Activated CD4-positive, alpha-beta memory T cell treated with anti-CD3 and anti-CD28 coated beads for 36 hours (primary cell): ENCODE data around the gene UBA52. TPM values are rescaled to one million over a fixed set of nuclear protein-coding genes. Genes with fewer than 3 reads are reported as not detected.
A peak's percentile ranks its signal among the peaks of the same experiment; 100 is the strongest.
"Not testable (repeated sequence)": the region's sequence is repeated elsewhere in the genome, so short reads cannot be mapped to it uniquely, and the experiment has no call there.

Experiments used
- CTCF ChIA-PET: fragments of 350-600 bp; sonication (Branson Sonifier 250); formaldehyde crosslinking; loops from one replicate; lab custom pipeline; 2021; ENCODE audit warnings: antibody characterized with exemption, inconsistent platforms; lab: Charles Lee
- POLR2A ChIA-PET: fragments of 350-600 bp; sonication (Branson Sonifier 250); formaldehyde crosslinking; loops from one replicate; lab custom pipeline; 2021; ENCODE audit warnings: antibody characterized with exemption; lab: Charles Lee
- DNase-seq: peaks from one replicate; pipeline ENCODE4 v3.0.0-alpha.2; 2020
- H3K27ac Mint-ChIP-seq: one replicate; pipeline ENCODE4 v1.8.0; 2021; ENCODE audit warnings: mixed read lengths
- H3K27me3 Mint-ChIP-seq: one replicate; pipeline ENCODE4 v1.8.0; 2021; ENCODE audit warnings: mixed read lengths
- H3K36me3 Mint-ChIP-seq: one replicate; pipeline ENCODE4 v1.8.0; 2021; ENCODE audit warnings: mixed read lengths
- H3K4me1 Mint-ChIP-seq: one replicate; pipeline ENCODE4 v1.8.0; 2021; ENCODE audit warnings: low read depth, mixed read lengths
- H3K4me3 Mint-ChIP-seq: one replicate; pipeline ENCODE4 v1.8.0; 2021; ENCODE audit warnings: mild to moderate bottlenecking, mixed read lengths
- H3K9me3 Mint-ChIP-seq: one replicate; pipeline ENCODE4 v1.8.0; 2021; ENCODE audit warnings: mixed read lengths
- intact Hi-C: fragments of 100-400 bp; cut with micrococcal nuclease; formaldehyde crosslinking; loops from one replicate; pipeline ENCODE4 v1.15.1; 2023
- total RNA-seq, 2 experiments: library from RNA; stranded (reverse); gene quantifications; one replicate each; pipeline ENCODE4 v1.2.3, GENCODE V29; 2021

Gene UBA52
- total RNA-seq, 2 experiments from 2014 or later: 1,569 to 1,601 TPM

- H3K27me3 Mint-ChIP-seq: no peaks in the 10 kb centered on the region
- intact Hi-C loops: loop anchor here (5.0 kb wide), 3 partner anchors 44 to 324 kb away; partner anchors contain the start of genes COPE, DDX49 and KLHL26
- no peak overlapping the region for H3K27ac Mint-ChIP-seq
- ChIA-PET POLR2A (no interaction called here), CTCF (interaction anchor here (0.5 to 3.3 kb wide), 32 partner anchors 8 to 393 kb away, joined by 3 to 19 read pairs (median 4); partner anchors contain the start of genes COPE, CRTC1, TMEM59L and UBA52)
- peaks cover 22% of the 10 kb centered on the region for H3K4me1 Mint-ChIP-seq
- H3K4me3 Mint-ChIP-seq: peak overlapping the region; percentile 48
- H3K9me3 Mint-ChIP-seq: no peaks in the 10 kb centered on the region
- peaks cover 5% of the 10 kb centered on the region for H3K36me3 Mint-ChIP-seq
- no peak for DNase-seq
These were observed 21.9 kb downstream of the UBA52 start for GRCh38 chr19:18593367-18594095.

GRCh38 chr19:18594096-18594823 is 22.6 kb downstream of the UBA52 start:
- POLR2A ChIA-PET: no interaction called here
- Mint-ChIP-seq H3K9me3 (no peaks in the 10 kb centered on the region), H3K36me3 (peaks cover 5% of the 10 kb centered on the region), H3K4me3 (peak overlapping the region; percentile 59), H3K27ac (no peak overlapping the region), H3K27me3 (no peaks in the 10 kb centered on the region), H3K4me1 (peaks cover 22% of the 10 kb centered on the region)
- CTCF ChIA-PET: interaction anchor here (0.5 to 3.3 kb wide), 32 partner anchors 8 to 393 kb away, joined by 3 to 19 read pairs (median 4); partner anchors contain the start of genes COPE, CRTC1, TMEM59L and UBA52
- intact Hi-C loops: loop anchor here (5.0 kb wide), 3 partner anchors 43 to 323 kb away; partner anchors contain the start of genes COPE, DDX49 and KLHL26
- peak; percentile 82 for DNase-seq

- H3K27ac Mint-ChIP-seq: no peak overlapping the region
- H3K4me1 Mint-ChIP-seq: peaks cover 18% of the 10 kb centered on the region
- H3K9me3 Mint-ChIP-seq: no peaks in the 10 kb centered on the region
- peaks cover 3% of the 10 kb centered on the region for H3K27me3 Mint-ChIP-seq
- H3K36me3 Mint-ChIP-seq: peaks cover 5% of the 10 kb centered on the region
- H3K4me3 Mint-ChIP-seq: peak overlapping the region; percentile 59
- intact Hi-C loops: loop anchor here (5.0 kb wide), 3 partner anchors 42 to 322 kb away; partner anchors contain the start of genes COPE, DDX49 and KLHL26
- no peak for DNase-seq
- CTCF ChIA-PET: interaction anchor here (1.0 to 3.3 kb wide), 13 partner anchors 13 to 392 kb away, joined by 3 to 19 read pairs (median 6); partner anchors contain the start of gene TMEM59L
- POLR2A ChIA-PET: no interaction called here
These were observed 23.2 kb downstream of the UBA52 start for GRCh38 chr19:18594824-18595373.

- no peak overlapping the region for H3K27ac Mint-ChIP-seq
- intact Hi-C loops: no loop called here
- CTCF ChIA-PET: interaction anchor here (1.0 to 2.1 kb wide), 4 partner anchors 76 to 251 kb away, joined by 3 to 7 read pairs (median 5); no protein-coding TSS in a partner anchor
These were observed 23.8 kb downstream of the UBA52 start for GRCh38 chr19:18595475-18595874.

GRCh38 chr19:18596752-18597157 is 25.1 kb downstream of the UBA52 start:
- Mint-ChIP-seq H3K9me3 (no peaks in the 10 kb centered on the region), H3K27me3 (peaks cover 7% of the 10 kb centered on the region), H3K4me3 (no peak overlapping the region), H3K4me1 (peaks cover 12% of the 10 kb centered on the region), H3K27ac (no peak overlapping the region), H3K36me3 (no peaks in the 10 kb centered on the region)
- intact Hi-C loops: no loop called here
- POLR2A ChIA-PET: no interaction called here
- peak; percentile 38 for DNase-seq
- CTCF ChIA-PET: no interaction called here

More at GRCh38 chr19:18595475-18595874, 23.8 kb downstream of the UBA52 start:
- no peak for DNase-seq
- Mint-ChIP-seq H3K4me3 (no peak overlapping the region), H3K9me3 (no peaks in the 10 kb centered on the region), H3K36me3 (peaks cover 5% of the 10 kb centered on the region), H3K27me3 (peaks cover 3% of the 10 kb centered on the region), H3K4me1 (peaks cover 14% of the 10 kb centered on the region)
- POLR2A ChIA-PET: no interaction called here

- ChIA-PET CTCF (no interaction called here), POLR2A (no interaction called here)
- DNase-seq: no peak
- no peak overlapping the region for H3K4me3 Mint-ChIP-seq
- intact Hi-C loops: no loop called here
- no peaks in the 10 kb centered on the region for H3K36me3 Mint-ChIP-seq
- peaks cover 13% of the 10 kb centered on the region for H3K4me1 Mint-ChIP-seq
- no peak overlapping the region for H3K27ac Mint-ChIP-seq
- H3K9me3 Mint-ChIP-seq: no peaks in the 10 kb centered on the region
- peaks cover 16% of the 10 kb centered on the region for H3K27me3 Mint-ChIP-seq
These were observed 26.4 kb downstream of the UBA52 start for GRCh38 chr19:18597809-18598660.

GRCh38 chr19:18599485-18599884 is 27.8 kb downstream of the UBA52 start:
- POLR2A ChIA-PET: no interaction called here
- CTCF ChIA-PET: no interaction called here
- H3K27ac Mint-ChIP-seq: no peak overlapping the region
- no peaks in the 10 kb centered on the region for H3K9me3 Mint-ChIP-seq
- H3K36me3 Mint-ChIP-seq: no peaks in the 10 kb centered on the region
- DNase-seq: no peak
- intact Hi-C loops: no loop called here
- peaks cover 22% of the 10 kb centered on the region for H3K27me3 Mint-ChIP-seq
- peaks cover 10% of the 10 kb centered on the region for H3K4me1 Mint-ChIP-seq
- H3K4me3 Mint-ChIP-seq: no peak overlapping the region

- H3K36me3 Mint-ChIP-seq: not testable (repeated sequence)
- peaks cover 33% of the 10 kb centered on the region for H3K27me3 Mint-ChIP-seq
These were observed 29.2 kb downstream of the UBA52 start for GRCh38 chr19:18600692-18601397.

GRCh38 chr19:18601875-18602274 is 30.2 kb downstream of the UBA52 start:
- intact Hi-C loops: no loop called here
- DNase-seq: no peak
- no peak overlapping the region for H3K27ac Mint-ChIP-seq
- peaks cover 7% of the 10 kb centered on the region for H3K4me1 Mint-ChIP-seq
- no peaks in the 10 kb centered on the region for H3K36me3 Mint-ChIP-seq
- H3K4me3 Mint-ChIP-seq: no peak overlapping the region
- POLR2A ChIA-PET: no interaction called here
- CTCF ChIA-PET: interaction anchor here (1.1 kb wide), 1 partner anchor 245 kb away, joined by 3 read pairs; no protein-coding TSS in a partner anchor
- no peaks in the 10 kb centered on the region for H3K9me3 Mint-ChIP-seq
- H3K27me3 Mint-ChIP-seq: peaks cover 33% of the 10 kb centered on the region

More at GRCh38 chr19:18600692-18601397, 29.2 kb downstream of the UBA52 start:
- H3K27ac Mint-ChIP-seq, DNase-seq, H3K9me3 Mint-ChIP-seq, H3K4me3 Mint-ChIP-seq, intact Hi-C loops, H3K4me1 Mint-ChIP-seq, POLR2A ChIA-PET: not testable (repeated sequence)
- CTCF ChIA-PET: interaction anchor here (1.1 kb wide), 1 partner anchor 246 kb away, joined by 3 read pairs; no protein-coding TSS in a partner anchor

GRCh38 chr19:18603255-18603957 is 31.7 kb downstream of the UBA52 start:
- H3K9me3 Mint-ChIP-seq: no peaks in the 10 kb centered on the region
- no peak overlapping the region for H3K4me3 Mint-ChIP-seq
- H3K36me3 Mint-ChIP-seq: no peaks in the 10 kb centered on the region
- peaks cover 43% of the 10 kb centered on the region for H3K27me3 Mint-ChIP-seq
- ChIA-PET POLR2A (no interaction called here), CTCF (interaction anchor here (1.0 to 1.3 kb wide), 3 partner anchors 10 to 45 kb away, joined by 3 to 6 read pairs (median 4); no protein-coding TSS in a partner anchor)
- peak; percentile 32 for DNase-seq
- peaks cover 16% of the 10 kb centered on the region for H3K4me1 Mint-ChIP-seq
- intact Hi-C loops: no loop called here
- no peak overlapping the region for H3K27ac Mint-ChIP-seq
